PC-9 (cell line): ENCODE measurements around the gene CSNK1D. TPM values are rescaled to one million over a fixed set of nuclear protein-coding genes. Genes with fewer than 3 reads are reported as not detected.

ENCODE experiments used
- BruUV-seq: library from RNA; stranded (reverse); fragments of 400-500 nt; replicated peaks from 2 replicates; lab custom pipeline; 2021; lab: Mats Ljungman, UMichigan
- CTCF ChIA-PET: fragments of 300-600 bp; sonication (Branson Sonifier 250); formaldehyde crosslinking; loops from one replicate; lab custom pipeline; 2022; ENCODE audit warnings: antibody characterized with exemption; lab: Charles Lee
- POLR2A ChIA-PET: fragments of 300-600 bp; sonication (Branson Sonifier 250); formaldehyde crosslinking; loops from one replicate; lab custom pipeline; 2022; ENCODE audit warnings: antibody characterized with exemption; ENCODE audit not compliant: unreplicated experiment; lab: Charles Lee
- DNase-seq, 2 experiments: peaks; one replicate each; pipeline versions ENCODE4 v3.0.0 to v3.0.0-alpha.2; 2015 to 2022; ENCODE audit warnings: mixed read lengths in 1 of 2
- H2AFZ ChIP-seq: fragments of 200-600 bp; sonication (generic); 2 replicates; pipeline ENCODE4 v1.8.1; 2017; ENCODE audit warnings: antibody characterized with exemption
- H3F3A ChIP-seq: fragments of 200-600 bp; sonication (generic); 2 replicates; pipeline ENCODE4 v1.8.1; 2017; ENCODE audit warnings: antibody characterized with exemption, mild to moderate bottlenecking, low read depth; ENCODE audit not compliant: insufficient read depth
- H3K27ac ChIP-seq: fragments of 200-600 bp; sonication (generic); 2 replicates; pipeline ENCODE4 v1.6.1; 2016; ENCODE audit warnings: mixed run types
- H3K27me3 ChIP-seq: fragments of 200-600 bp; sonication (generic); 2 replicates; pipeline ENCODE4 v1.6.1; 2016; ENCODE audit warnings: low read depth, mixed run types; ENCODE audit not compliant: insufficient read depth
- H3K36me3 ChIP-seq: fragments of 200-600 bp; sonication (generic); 2 replicates; pipeline ENCODE4 v1.6.1; 2016; ENCODE audit warnings: low read depth, mixed run types
- H3K4me1 ChIP-seq: fragments of 200-600 bp; sonication (generic); replicated peaks from 2 replicates; pipeline ENCODE4 v1.6.1; 2016; ENCODE audit warnings: mixed run types; ENCODE audit not compliant: insufficient read depth
- H3K4me2 ChIP-seq: fragments of 200-600 bp; sonication (generic); 2 replicates; pipeline ENCODE4 v1.6.1; 2017; ENCODE audit warnings: mixed run types
- H3K4me3 ChIP-seq: fragments of 200-600 bp; sonication (generic); 2 replicates; pipeline ENCODE4 v1.6.1; 2016; ENCODE audit warnings: mixed run types
- H3K79me2 ChIP-seq: fragments of 200-600 bp; sonication (generic); 2 replicates; pipeline ENCODE4 v1.6.1; 2017; ENCODE audit warnings: low read depth, mixed run types
- H3K9me2 ChIP-seq: fragments of 200-600 bp; sonication (generic); 2 replicates; pipeline ENCODE4 v1.8.1; 2017; ENCODE audit warnings: mild to moderate bottlenecking; ENCODE audit not compliant: insufficient read depth
- H3K9me3 ChIP-seq: fragments of 200-600 bp; sonication (generic); 2 replicates; pipeline ENCODE4 v1.8.1; 2016; ENCODE audit warnings: low read depth; ENCODE audit not compliant: insufficient read depth
- H4K20me1 ChIP-seq: fragments of 200-600 bp; sonication (generic); 2 replicates; pipeline ENCODE4 v1.8.1; 2017; ENCODE audit not compliant: insufficient read depth
- EZH2 ChIP-seq: fragments of 200-600 bp; sonication (generic); IDR thresholded peaks from 2 replicates; pipeline ENCODE4 v1.8.0; 2017; ENCODE audit warnings: antibody characterized with exemption, low read depth
- intact Hi-C: fragments of 100-400 bp; cut with micrococcal nuclease; formaldehyde crosslinking; loops from one replicate; pipeline ENCODE4 v1.10.0; 2022; ENCODE audit not compliant: unreplicated experiment
- total RNA-seq: library from RNA; stranded (reverse); gene quantifications from 2 replicates; pipeline ENCODE4 v1.2.3, GENCODE V29; 2021
- TF ChIP-seq, protein P1 (sequence below): fragments of 200-600 bp; sonication (generic); conservative IDR thresholded peaks from 2 replicates; pipeline ENCODE4 v1.6.1; 2017; ENCODE audit warnings: mixed run types, antibody characterized with exemption, mild to moderate bottlenecking, moderate library complexity

Gene CSNK1D
- total RNA-seq, 1 experiment from 2014 or later = 181 TPM

DNA sequence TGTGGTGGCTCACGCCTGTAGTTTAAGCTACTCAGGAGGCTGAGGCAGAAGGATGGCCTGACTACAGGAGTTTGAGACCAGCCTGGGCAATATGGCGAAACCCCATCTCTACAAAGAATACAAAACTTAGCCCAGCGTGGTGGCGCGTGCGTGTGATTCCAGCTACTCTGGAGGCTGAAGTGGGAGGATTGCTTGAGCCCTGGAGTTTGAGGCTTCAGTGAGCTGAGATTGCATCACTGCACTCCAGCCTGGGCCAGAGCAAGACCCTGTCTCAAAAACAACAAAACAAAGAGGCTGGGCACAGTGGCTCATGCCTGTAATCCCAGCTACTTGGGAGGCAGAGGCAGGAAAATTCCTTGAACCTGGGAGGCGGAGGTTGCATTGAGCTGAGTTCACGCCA lies 7.0 kb upstream of the CSNK1D start:
- CTCF ChIA-PET = no interaction called here

DNA sequence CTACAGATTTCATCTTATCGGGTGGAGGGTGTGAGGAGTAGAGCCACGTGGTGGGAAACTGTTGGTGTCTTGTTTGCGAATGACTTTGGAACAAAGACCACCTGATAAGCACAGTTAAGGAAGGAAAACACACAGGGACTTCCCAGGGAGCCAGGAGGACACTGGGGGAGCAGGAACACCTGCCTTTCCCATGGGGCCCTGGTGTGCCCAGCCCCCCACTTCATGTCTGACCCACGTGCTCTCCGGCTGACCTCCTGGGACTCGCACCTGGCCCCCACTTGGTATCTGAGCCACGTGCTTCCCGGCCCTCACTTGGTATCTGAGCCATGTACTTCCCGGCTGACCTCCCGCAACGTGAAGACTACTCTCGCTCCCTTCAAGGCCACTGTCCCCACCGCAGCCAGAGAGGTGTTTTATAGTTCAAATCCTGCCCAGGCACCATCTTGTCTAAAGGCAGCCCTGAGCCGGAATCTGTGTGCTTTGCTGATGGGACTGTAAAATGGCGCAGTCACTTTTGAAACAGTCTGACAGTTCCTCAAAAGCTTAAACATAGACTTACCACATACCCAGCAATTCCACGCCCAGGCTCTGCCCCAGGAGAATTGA lies 5.4 kb upstream of the CSNK1D start:
- intact Hi-C loops = no loop called here
- DNase-seq = no peak
- no peaks in the 10 kb centered on the region for H3K27me3 ChIP-seq
- H3K4me1 ChIP-seq = peaks cover 54% of the 10 kb centered on the region
- H3K4me2 ChIP-seq = no peak overlapping the region
- H3K27ac ChIP-seq = no peak overlapping the region
- peaks cover 40% of the 10 kb centered on the region for H3F3A ChIP-seq
- no peak overlapping the region for H2AFZ ChIP-seq
- H3K36me3 ChIP-seq = no peaks in the 10 kb centered on the region
- H3K79me2 ChIP-seq = no peaks in the 10 kb centered on the region
- H4K20me1 ChIP-seq = no peaks in the 10 kb centered on the region
- TF ChIP-seq, protein P1, sequence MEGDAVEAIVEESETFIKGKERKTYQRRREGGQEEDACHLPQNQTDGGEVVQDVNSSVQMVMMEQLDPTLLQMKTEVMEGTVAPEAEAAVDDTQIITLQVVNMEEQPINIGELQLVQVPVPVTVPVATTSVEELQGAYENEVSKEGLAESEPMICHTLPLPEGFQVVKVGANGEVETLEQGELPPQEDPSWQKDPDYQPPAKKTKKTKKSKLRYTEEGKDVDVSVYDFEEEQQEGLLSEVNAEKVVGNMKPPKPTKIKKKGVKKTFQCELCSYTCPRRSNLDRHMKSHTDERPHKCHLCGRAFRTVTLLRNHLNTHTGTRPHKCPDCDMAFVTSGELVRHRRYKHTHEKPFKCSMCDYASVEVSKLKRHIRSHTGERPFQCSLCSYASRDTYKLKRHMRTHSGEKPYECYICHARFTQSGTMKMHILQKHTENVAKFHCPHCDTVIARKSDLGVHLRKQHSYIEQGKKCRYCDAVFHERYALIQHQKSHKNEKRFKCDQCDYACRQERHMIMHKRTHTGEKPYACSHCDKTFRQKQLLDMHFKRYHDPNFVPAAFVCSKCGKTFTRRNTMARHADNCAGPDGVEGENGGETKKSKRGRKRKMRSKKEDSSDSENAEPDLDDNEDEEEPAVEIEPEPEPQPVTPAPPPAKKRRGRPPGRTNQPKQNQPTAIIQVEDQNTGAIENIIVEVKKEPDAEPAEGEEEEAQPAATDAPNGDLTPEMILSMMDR = no peak
- TF ChIP-seq EZH2 = no peak
- no TSS peak for BruUV-seq
- POLR2A ChIA-PET = no interaction called here
- no peaks in the 10 kb centered on the region for H3K9me2 ChIP-seq
- CTCF ChIA-PET = no interaction called here
- no peaks in the 10 kb centered on the region for H3K9me3 ChIP-seq
- no peak overlapping the region for H3K4me3 ChIP-seq

More for the DNA sequence above, 7.0 kb upstream of the CSNK1D start:
- Histone ChIP-seq H3K4me2 (no peak overlapping the region; the same call in 1 of the 2 replicates), H3K9me2 (no peaks in the 10 kb centered on the region), H4K20me1 (no peaks in the 10 kb centered on the region), H2AFZ (no peak overlapping the region), H3K27me3 (no peaks in the 10 kb centered on the region), H3K79me2 (no peaks in the 10 kb centered on the region), H3K27ac (0 out of 2 replicates have a peak overlapping the region, but pooled peaks have one; percentile 23), H3K36me3 (no peaks in the 10 kb centered on the region), H3K4me3 (no peak overlapping the region), H3K4me1 (peaks cover 52% of the 10 kb centered on the region), H3F3A (peaks cover 40% of the 10 kb centered on the region), H3K9me3 (no peaks in the 10 kb centered on the region)
- DNase-seq = no peak
- POLR2A ChIA-PET = no interaction called here
- no peak for TF ChIP-seq EZH2
- TF ChIP-seq, protein P1 = no peak
- no TSS peak for BruUV-seq
- intact Hi-C loops = loop anchor here (10.0 kb wide), 1 partner anchor 54 kb away; the partner anchor contains the start of gene SECTM1

- TF ChIP-seq EZH2 = no peak
- TF ChIP-seq, protein P1 = no peak
- Histone ChIP-seq H3K27ac (no peak overlapping the region), H3K9me2 (no peaks in the 10 kb centered on the region), H3K36me3 (no peaks in the 10 kb centered on the region), H3K4me3 (no peak overlapping the region), H3K79me2 (no peaks in the 10 kb centered on the region), H3K9me3 (no peaks in the 10 kb centered on the region), H3F3A (peaks cover 40% of the 10 kb centered on the region), H3K4me2 (no peak overlapping the region), H3K27me3 (no peaks in the 10 kb centered on the region), H2AFZ (no peak overlapping the region), H4K20me1 (no peaks in the 10 kb centered on the region), H3K4me1 (peaks cover 50% of the 10 kb centered on the region)
- no peak for DNase-seq
- no TSS peak for BruUV-seq
- CTCF ChIA-PET = no interaction called here
- intact Hi-C loops = no loop called here
- POLR2A ChIA-PET = no interaction called here
Observed at GRCh38 chr17:82278308-82278707, 4.8 kb upstream of the CSNK1D start.
